ENCODE measurements around the gene FAM193A.

- no peak for TF ChIP-seq EZH2 (IDR thresholded peaks at IDR 0.05; ENCODE audit: low read length)
- TF ChIP-seq, protein P1, sequence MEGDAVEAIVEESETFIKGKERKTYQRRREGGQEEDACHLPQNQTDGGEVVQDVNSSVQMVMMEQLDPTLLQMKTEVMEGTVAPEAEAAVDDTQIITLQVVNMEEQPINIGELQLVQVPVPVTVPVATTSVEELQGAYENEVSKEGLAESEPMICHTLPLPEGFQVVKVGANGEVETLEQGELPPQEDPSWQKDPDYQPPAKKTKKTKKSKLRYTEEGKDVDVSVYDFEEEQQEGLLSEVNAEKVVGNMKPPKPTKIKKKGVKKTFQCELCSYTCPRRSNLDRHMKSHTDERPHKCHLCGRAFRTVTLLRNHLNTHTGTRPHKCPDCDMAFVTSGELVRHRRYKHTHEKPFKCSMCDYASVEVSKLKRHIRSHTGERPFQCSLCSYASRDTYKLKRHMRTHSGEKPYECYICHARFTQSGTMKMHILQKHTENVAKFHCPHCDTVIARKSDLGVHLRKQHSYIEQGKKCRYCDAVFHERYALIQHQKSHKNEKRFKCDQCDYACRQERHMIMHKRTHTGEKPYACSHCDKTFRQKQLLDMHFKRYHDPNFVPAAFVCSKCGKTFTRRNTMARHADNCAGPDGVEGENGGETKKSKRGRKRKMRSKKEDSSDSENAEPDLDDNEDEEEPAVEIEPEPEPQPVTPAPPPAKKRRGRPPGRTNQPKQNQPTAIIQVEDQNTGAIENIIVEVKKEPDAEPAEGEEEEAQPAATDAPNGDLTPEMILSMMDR (optimal IDR thresholded peaks at IDR 0.05 in 1 of 3, IDR thresholded peaks at IDR 0.05 in 1 of 3, conservative IDR thresholded peaks at IDR 0.05 in 1 of 3; ENCODE audit: extremely low read depth in 1 of 3, insufficient read depth in 2 of 3, low read length in 3 of 3) = no peak
These were observed 163.1 kb downstream of the FAM193A start for GRCh38 chr4:2699534-2699933.
